ENCODE measurements around the gene PAWR. TPM values are rescaled to one million over a fixed set of nuclear protein-coding genes. Genes with fewer than 3 reads are reported as not detected.

The PAWR gene
- total and polyA plus RNA-seq, 2 experiments from 2014 or later: 54.4 to 62.6 TPM

- H2AFZ ChIP-seq: no peak overlapping the region
- no peak for TF ChIP-seq EZH2phosphoT487 (IDR thresholded peaks at IDR 0.05; ENCODE audit: insufficient read depth, low read depth)
- no peak for TF ChIP-seq EZH2 (IDR thresholded peaks at IDR 0.05; ENCODE audit: insufficient read depth, poor library complexity, severe bottlenecking)
- 86 to 94% methylated on average over 4 of the region's 4 CpGs for WGBS, 2 experiments (ENCODE audit: low coverage in 1 of 2, low lambda C conversion rate in 2 of 2, missing lambda C conversion rate in 2 of 2)
- H3K9me3 ChIP-seq (ENCODE audit: low read depth): no peaks in the 10 kb centered on the region
- DNase-seq: no peak
- no peak overlapping the region for H3K4me3 ChIP-seq
- H3K36me3 ChIP-seq (ENCODE audit: low read depth): 0 out of 2 replicates have a peak, but pooled peaks cover 26% of the 10 kb centered on the region
- H3K9ac ChIP-seq: no peak overlapping the region
- peaks cover 30% of the 10 kb centered on the region for H3K4me1 ChIP-seq (ENCODE audit: insufficient read depth)
- no peaks in the 10 kb centered on the region for H3K27me3 ChIP-seq (replicated peaks; ENCODE audit: insufficient read depth)
- in situ Hi-C loops (cut with MboI): no loop called here
- no peaks in the 10 kb centered on the region for H4K20me1 ChIP-seq (ENCODE audit: insufficient read depth)
- no peak overlapping the region for H3K4me2 ChIP-seq (ENCODE audit: unreplicated experiment)
- H3F3A ChIP-seq (ENCODE audit: insufficient read depth): peaks cover 18% of the 10 kb centered on the region
- no peak overlapping the region for H3K27ac ChIP-seq
- H3K9me2 ChIP-seq (ENCODE audit: insufficient read depth): no peaks in the 10 kb centered on the region
- H3K79me2 ChIP-seq (ENCODE audit: insufficient read depth): peaks cover 100% of the 10 kb centered on the region
Observed at GRCh38 chr12:79664518-79664917, 26.2 kb downstream of the PAWR start.

GRCh38 chr12:79662046-79662811, 28.5 kb downstream of the PAWR start:
- H3K79me2 ChIP-seq (ENCODE audit: insufficient read depth): peaks cover 100% of the 10 kb centered on the region
- H3K27me3 ChIP-seq (replicated peaks; ENCODE audit: insufficient read depth): no peaks in the 10 kb centered on the region
- no peak for DNase-seq

GRCh38 chr12:79661629-79662028, 29.1 kb downstream of the PAWR start:
- DNase-seq: peak; percentile 29
- Histone ChIP-seq H3K9ac (no peak overlapping the region), H3K9me3 (ENCODE audit: low read depth) (no peaks in the 10 kb centered on the region), H4K20me1 (ENCODE audit: insufficient read depth) (no peaks in the 10 kb centered on the region), H3K9me2 (ENCODE audit: insufficient read depth) (no peaks in the 10 kb centered on the region), H3K4me3 (no peak overlapping the region), H3F3A (ENCODE audit: insufficient read depth) (peaks cover 33% of the 10 kb centered on the region), H2AFZ (no peak overlapping the region), H3K4me1 (ENCODE audit: insufficient read depth) (peaks cover 39% of the 10 kb centered on the region), H3K4me2 (ENCODE audit: unreplicated experiment) (no peak overlapping the region), H3K36me3 (ENCODE audit: low read depth) (0 out of 2 replicates have a peak, but pooled peaks cover 23% of the 10 kb centered on the region), H3K27me3 (replicated peaks; ENCODE audit: insufficient read depth) (no peaks in the 10 kb centered on the region), H3K79me2 (ENCODE audit: insufficient read depth) (peaks cover 100% of the 10 kb centered on the region), H3K27ac (no peak overlapping the region)
- in situ Hi-C loops (cut with MboI): no loop called here
- no peak for TF ChIP-seq EZH2 (IDR thresholded peaks at IDR 0.05; ENCODE audit: insufficient read depth, poor library complexity, severe bottlenecking)
- TF ChIP-seq EZH2phosphoT487 (IDR thresholded peaks at IDR 0.05; ENCODE audit: insufficient read depth, low read depth): no peak

More at GRCh38 chr12:79662046-79662811, 28.5 kb downstream of the PAWR start:
- H3K9me3 ChIP-seq (ENCODE audit: low read depth): no peaks in the 10 kb centered on the region
- peaks cover 30% of the 10 kb centered on the region for H3F3A ChIP-seq (ENCODE audit: insufficient read depth)
- H4K20me1 ChIP-seq (ENCODE audit: insufficient read depth): no peaks in the 10 kb centered on the region
- no peaks in the 10 kb centered on the region for H3K9me2 ChIP-seq (ENCODE audit: insufficient read depth)
- TF ChIP-seq EZH2phosphoT487 (IDR thresholded peaks at IDR 0.05; ENCODE audit: insufficient read depth, low read depth) (no peak), EZH2 (IDR thresholded peaks at IDR 0.05; ENCODE audit: insufficient read depth, poor library complexity, severe bottlenecking) (no peak)
- in situ Hi-C loops (cut with MboI): no loop called here
- H3K27ac ChIP-seq: no peak overlapping the region
- no peak overlapping the region for H3K4me2 ChIP-seq (ENCODE audit: unreplicated experiment)
- H3K36me3 ChIP-seq (ENCODE audit: low read depth): 0 out of 2 replicates have a peak, but pooled peaks cover 23% of the 10 kb centered on the region
- H3K4me1 ChIP-seq (ENCODE audit: insufficient read depth): peaks cover 39% of the 10 kb centered on the region
- H2AFZ ChIP-seq: no peak overlapping the region
- no peak overlapping the region for H3K4me3 ChIP-seq
- 78 to 90% methylated on average over 1 of the region's 1 CpG for WGBS, 2 experiments (ENCODE audit: low coverage in 1 of 2, low lambda C conversion rate in 2 of 2, missing lambda C conversion rate in 2 of 2)
- no peak overlapping the region for H3K9ac ChIP-seq

- H3K27ac ChIP-seq: peak overlapping the region; percentile 31
- H3K9me2 ChIP-seq (ENCODE audit: insufficient read depth): no peaks in the 10 kb centered on the region
- no peak overlapping the region for H2AFZ ChIP-seq
- in situ Hi-C loops (cut with MboI): no loop called here
- peak; percentile 20 for DNase-seq
- no peak overlapping the region for H3K9ac ChIP-seq
- 0 out of 2 replicates have a peak, but pooled peaks cover 9% of the 10 kb centered on the region for H3K36me3 ChIP-seq (ENCODE audit: low read depth)
- WGBS, 2 experiments (ENCODE audit: low coverage in 1 of 2, low lambda C conversion rate in 2 of 2, missing lambda C conversion rate in 2 of 2): 4 to 9% methylated on average over 1 of the region's 1 CpG
- H3F3A ChIP-seq (ENCODE audit: insufficient read depth): peaks cover 33% of the 10 kb centered on the region
- no peak overlapping the region for H3K4me3 ChIP-seq
- H3K9me3 ChIP-seq (ENCODE audit: low read depth): no peaks in the 10 kb centered on the region
- H3K4me1 ChIP-seq (ENCODE audit: insufficient read depth): peaks cover 39% of the 10 kb centered on the region
- no peak overlapping the region for H3K4me2 ChIP-seq (ENCODE audit: unreplicated experiment)
- H3K27me3 ChIP-seq (replicated peaks; ENCODE audit: insufficient read depth): no peaks in the 10 kb centered on the region
- TF ChIP-seq EZH2phosphoT487 (IDR thresholded peaks at IDR 0.05; ENCODE audit: insufficient read depth, low read depth): no peak
- no peak for TF ChIP-seq EZH2 (IDR thresholded peaks at IDR 0.05; ENCODE audit: insufficient read depth, poor library complexity, severe bottlenecking)
- peaks cover 100% of the 10 kb centered on the region for H3K79me2 ChIP-seq (ENCODE audit: insufficient read depth)
- peaks cover 4% of the 10 kb centered on the region; the same call in 1 of the 2 replicates for H4K20me1 ChIP-seq (ENCODE audit: insufficient read depth)
Observed at GRCh38 chr12:79659961-79660431, 30.8 kb downstream of the PAWR start.
